ENCODE measurements around the gene TET3. TPM values are rescaled to one million over a fixed set of nuclear protein-coding genes. Genes with fewer than 3 reads are reported as not detected.

TET3 gene
- polyA plus RNA-seq, 12 donors: 7.8 to 17.3 (median 9.6) TPM; not detected in 1

DNA sequence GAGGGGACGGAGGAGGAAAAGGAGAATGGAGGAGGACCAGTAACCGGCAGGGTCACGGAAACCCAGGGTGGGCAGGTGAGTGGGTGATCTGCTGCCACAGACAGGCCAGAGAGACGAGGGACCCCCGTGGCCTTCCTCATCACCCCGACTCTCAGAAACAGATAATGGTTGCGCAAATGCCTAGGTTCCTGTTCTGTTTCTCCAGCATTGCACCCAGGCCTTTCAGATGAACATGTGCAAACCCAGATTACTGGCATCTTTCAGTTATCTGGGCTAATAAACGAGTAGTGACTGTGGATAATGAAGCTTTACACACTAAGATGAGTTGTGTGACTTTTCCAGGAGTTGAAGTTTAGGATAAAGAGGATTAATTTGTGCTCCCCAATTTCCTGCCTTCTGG lies 46.5 kb downstream of the TET3 start:
- DNase-seq: no peak

DNA sequence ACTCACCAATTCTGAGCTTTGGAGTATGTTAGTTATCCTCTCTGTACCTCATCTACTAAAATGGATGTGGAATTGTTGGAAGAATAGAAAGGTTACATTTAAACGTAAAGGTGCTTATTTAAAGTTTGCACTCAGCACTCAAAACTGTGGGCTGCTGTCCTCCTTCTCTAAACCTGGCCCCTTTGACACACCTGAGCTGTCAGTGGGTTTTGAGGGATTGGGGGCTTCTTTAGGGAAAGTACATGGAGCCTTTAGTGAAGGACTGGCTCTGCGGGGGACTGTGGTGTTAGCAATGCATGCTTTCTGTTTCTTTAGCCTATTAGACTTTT lies 47.2 kb downstream of the TET3 start:
- no peak for DNase-seq

DNA sequence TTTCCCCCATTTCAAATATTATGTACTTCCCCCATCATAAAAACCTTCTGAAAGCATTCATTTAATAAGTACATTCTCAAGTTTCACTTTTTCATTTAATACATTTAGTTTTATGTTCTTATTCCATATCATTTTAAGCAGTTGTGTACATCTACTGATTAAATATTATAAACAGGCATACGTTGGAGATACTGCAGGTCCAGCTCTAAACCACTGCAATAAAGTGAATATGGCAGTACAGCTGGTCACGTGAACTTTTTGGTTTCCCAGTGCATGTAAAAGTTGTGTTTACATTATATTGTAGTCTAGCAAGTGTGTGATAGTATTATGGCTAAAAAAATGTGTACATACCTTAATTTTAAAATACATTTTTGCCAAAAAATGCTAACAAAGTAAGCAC lies 48.7 kb downstream of the TET3 start:
- no peak for DNase-seq

Other genes starting within 250 kb of the TET3 start
- gene TPRKB, start 247.6 kb upstream of the TET3 start, polyA plus RNA-seq (ENCODE audit: insufficient read length in 12 of 12): 10 to 100 TPM in 11 of 12 donors, not detected in 1; 33.8 to 54.8 (median 50.7) TPM
- 10 to 100 TPM in 11 of 12 donors, not detected in 1; 16.8 to 29.1 (median 21.1) TPM for gene DUSP11, start 204.8 kb upstream of the TET3 start, polyA plus RNA-seq (ENCODE audit: insufficient read length in 12 of 12)
- gene C2orf78, start 200.7 kb upstream of the TET3 start, polyA plus RNA-seq (ENCODE audit: insufficient read length in 12 of 12): not detected
- gene STAMBP, start 155.9 kb upstream of the TET3 start, polyA plus RNA-seq (ENCODE audit: insufficient read length in 12 of 12): 10 to 100 TPM in 11 of 12 donors, not detected in 1; 20.9 to 52.3 (median 46.7) TPM
- gene ACTG2, start 91.9 kb upstream of the TET3 start, polyA plus RNA-seq (ENCODE audit: insufficient read length in 12 of 12): 100 to 1,000 TPM in 1 of 12 donors, 1 to 10 TPM in 10, not detected in 1; 3.1 to 200 (median 5.0) TPM
- gene DGUOK, start 58.0 kb upstream of the TET3 start, polyA plus RNA-seq (ENCODE audit: insufficient read length in 12 of 12): 10 to 100 TPM in 11 of 12 donors, not detected in 1; 12.0 to 54.1 (median 40.2) TPM
- gene BOLA3, start 163.0 kb downstream of the TET3 start, polyA plus RNA-seq (ENCODE audit: insufficient read length in 12 of 12): 10 to 100 TPM in 11 of 12 donors, not detected in 1; 21.5 to 28.1 (median 24.5) TPM
- 10 to 100 TPM in 11 of 12 donors, not detected in 1; 41.6 to 81.4 (median 57.0) TPM for gene MOB1A, start 194.0 kb downstream of the TET3 start, polyA plus RNA-seq (ENCODE audit: insufficient read length in 12 of 12)
- 10 to 100 TPM in 11 of 12 donors, not detected in 1; 17.3 to 40.7 (median 27.4) TPM for gene MTHFD2, start 213.7 kb downstream of the TET3 start, polyA plus RNA-seq (ENCODE audit: insufficient read length in 12 of 12)

Data from muscle of arm (tissue), 12 donors.